Measurements from ENCODE around the gene DYSF.

GRCh38 chr2:71457923-71458322, 4.6 kb downstream of the DYSF start:
- no peak for TF ChIP-seq POLR2A (IDR thresholded peaks at IDR 0.05)
- no peak for TF ChIP-seq CTCF (IDR thresholded peaks at IDR 0.05)
